ENCODE results near the gene CUZD1.
"Not testable (repeated sequence)": the region's sequence is repeated elsewhere in the genome, so short reads cannot be mapped to it uniquely, and the experiment has no call there.

GRCh38 chr10:122868768-122869167, 23.1 kb upstream of the CUZD1 start:
- TF ChIP-seq CTCF (IDR thresholded peaks at IDR 0.05; ENCODE audit: borderline replicate concordance, extremely low read depth, low read length, poor library complexity, severe bottlenecking); EZH2 (IDR thresholded peaks at IDR 0.05; ENCODE audit: borderline replicate concordance, low read depth, low read length, severe bottlenecking): not testable (repeated sequence)
